ENCODE results near the gene ELMOD1. TPM values are rescaled to one million over a fixed set of nuclear protein-coding genes. Genes with fewer than 3 reads are reported as not detected.
"Not testable (repeated sequence)": the region's sequence is repeated elsewhere in the genome, so short reads cannot be mapped to it uniquely, and the experiment has no call there.

The ELMOD1 gene
- total RNA-seq, 1 experiment from 2014 or later, result 0.03 TPM

GRCh38 chr11:107567739-107568335 is 23.1 kb upstream of the ELMOD1 start:
- H3K36me3 ChIP-seq, result no peaks in the 10 kb centered on the region
- no peak overlapping the region for H3K27ac ChIP-seq
- no peaks in the 10 kb centered on the region for H3K27me3 ChIP-seq (replicated peaks)
- peaks cover 17% of the 10 kb centered on the region for H3K4me1 ChIP-seq (replicated peaks)
- no peaks in the 10 kb centered on the region for H3K9me3 ChIP-seq (replicated peaks)
- H3K4me3 ChIP-seq, result no peak overlapping the region
- no peak for DNase-seq (ENCODE audit: low read depth in 1 of 2, low spot score in 2 of 2)

- Histone ChIP-seq H3K27ac (no peak overlapping the region), H3K9me3 (replicated peaks) (no peaks in the 10 kb centered on the region), H3K36me3 (no peaks in the 10 kb centered on the region), H3K4me3 (no peak overlapping the region), H3K27me3 (replicated peaks) (no peaks in the 10 kb centered on the region), H3K4me1 (replicated peaks) (peaks cover 5% of the 10 kb centered on the region; the same call in 1 of the 2 replicates)
- no peak for DNase-seq (ENCODE audit: low read depth in 1 of 2, low spot score in 2 of 2)
Observed at GRCh38 chr11:107570015-107570414, 20.9 kb upstream of the ELMOD1 start.

- no peak for DNase-seq (ENCODE audit: low read depth in 1 of 2, low spot score in 2 of 2)
- no peaks in the 10 kb centered on the region for H3K4me1 ChIP-seq (replicated peaks)
- no peaks in the 10 kb centered on the region for H3K36me3 ChIP-seq
- H3K27me3 ChIP-seq (replicated peaks), result no peaks in the 10 kb centered on the region
- no peak overlapping the region for H3K27ac ChIP-seq
- H3K9me3 ChIP-seq (replicated peaks), result no peaks in the 10 kb centered on the region
- no peak overlapping the region for H3K4me3 ChIP-seq
Observed at GRCh38 chr11:107573438-107573837, 17.5 kb upstream of the ELMOD1 start.

- DNase-seq (ENCODE audit: low read depth in 1 of 2, low spot score in 2 of 2), result peak in 1 of 2 experiments; percentile 39
- H3K36me3 ChIP-seq; H3K27me3 ChIP-seq (replicated peaks); H3K27ac ChIP-seq; H3K4me3 ChIP-seq; H3K4me1 ChIP-seq (replicated peaks); H3K9me3 ChIP-seq (replicated peaks): not testable (repeated sequence)
Observed at GRCh38 chr11:107576497-107577345, 14.2 kb upstream of the ELMOD1 start.

- no peak for DNase-seq (ENCODE audit: low read depth in 1 of 2, low spot score in 2 of 2)
- H3K27me3 ChIP-seq (replicated peaks), result no peaks in the 10 kb centered on the region
- H3K4me1 ChIP-seq (replicated peaks), result no peaks in the 10 kb centered on the region
- no peaks in the 10 kb centered on the region for H3K36me3 ChIP-seq
- no peak overlapping the region for H3K4me3 ChIP-seq
- H3K9me3 ChIP-seq (replicated peaks), result no peaks in the 10 kb centered on the region
- H3K27ac ChIP-seq, result no peak overlapping the region
Observed at GRCh38 chr11:107577346-107577711, 13.6 kb upstream of the ELMOD1 start.

GRCh38 chr11:107579169-107579568 is 11.8 kb upstream of the ELMOD1 start:
- not testable (repeated sequence) for H3K27me3 ChIP-seq (replicated peaks); H3K27ac ChIP-seq; H3K4me1 ChIP-seq (replicated peaks); H3K4me3 ChIP-seq; H3K36me3 ChIP-seq; H3K9me3 ChIP-seq (replicated peaks); DNase-seq (ENCODE audit: low read depth in 1 of 2, low spot score in 2 of 2)

- Histone ChIP-seq H3K4me3 (no peak overlapping the region), H3K36me3 (no peaks in the 10 kb centered on the region), H3K27ac (no peak overlapping the region), H3K27me3 (replicated peaks) (no peaks in the 10 kb centered on the region), H3K4me1 (replicated peaks) (no peaks in the 10 kb centered on the region), H3K9me3 (replicated peaks) (no peaks in the 10 kb centered on the region)
- no peak for DNase-seq (ENCODE audit: low read depth in 1 of 2, low spot score in 2 of 2)
Observed at GRCh38 chr11:107581147-107581546, 9.8 kb upstream of the ELMOD1 start.

- no peaks in the 10 kb centered on the region for H3K36me3 ChIP-seq
- H3K4me3 ChIP-seq, result no peak overlapping the region
- no peaks in the 10 kb centered on the region for H3K27me3 ChIP-seq (replicated peaks)
- H3K27ac ChIP-seq, result no peak overlapping the region
- no peaks in the 10 kb centered on the region for H3K9me3 ChIP-seq (replicated peaks)
- DNase-seq (ENCODE audit: low read depth in 1 of 2, low spot score in 2 of 2), result no peak
- H3K4me1 ChIP-seq (replicated peaks), result peaks cover 7% of the 10 kb centered on the region
Observed at GRCh38 chr11:107583629-107584195, 7.2 kb upstream of the ELMOD1 start.

GRCh38 chr11:107587306-107587979 is 3.5 kb upstream of the ELMOD1 start:
- no peaks in the 10 kb centered on the region for H3K36me3 ChIP-seq
- no peak for DNase-seq (ENCODE audit: low read depth in 1 of 2, low spot score in 2 of 2)
- H3K4me3 ChIP-seq, result no peak overlapping the region
- no peaks in the 10 kb centered on the region for H3K9me3 ChIP-seq (replicated peaks)
- no peak overlapping the region for H3K27ac ChIP-seq
- H3K4me1 ChIP-seq (replicated peaks), result peaks cover 7% of the 10 kb centered on the region
- peaks cover 4% of the 10 kb centered on the region; the same call in 1 of the 2 replicates for H3K27me3 ChIP-seq (replicated peaks)

- H3K27me3 ChIP-seq (replicated peaks), result peaks cover 4% of the 10 kb centered on the region; the same call in 1 of the 2 replicates
- peaks cover 7% of the 10 kb centered on the region for H3K4me1 ChIP-seq (replicated peaks)
- H3K27ac ChIP-seq, result no peak overlapping the region
- H3K4me3 ChIP-seq, result peak overlapping the region; percentile 42
- peak in 1 of 2 experiments; percentile 4 for DNase-seq (ENCODE audit: low read depth in 1 of 2, low spot score in 2 of 2)
- H3K36me3 ChIP-seq, result no peaks in the 10 kb centered on the region
- H3K9me3 ChIP-seq (replicated peaks), result no peaks in the 10 kb centered on the region
Observed at GRCh38 chr11:107591378-107592230, 657 bp downstream of the ELMOD1 start.

- Histone ChIP-seq H3K27ac (no peak overlapping the region), H3K9me3 (replicated peaks) (no peaks in the 10 kb centered on the region), H3K36me3 (no peaks in the 10 kb centered on the region), H3K4me1 (replicated peaks) (peaks cover 6% of the 10 kb centered on the region), H3K27me3 (replicated peaks) (peaks cover 4% of the 10 kb centered on the region; the same call in 1 of the 2 replicates), H3K4me3 (no peak overlapping the region)
- DNase-seq (ENCODE audit: low read depth in 1 of 2, low spot score in 2 of 2), result no peak
Observed at GRCh38 chr11:107592231-107592590, 1.3 kb downstream of the ELMOD1 start.

GRCh38 chr11:107592813-107593212 is 1.9 kb downstream of the ELMOD1 start:
- no peak overlapping the region for H3K4me3 ChIP-seq
- H3K27me3 ChIP-seq (replicated peaks), result peaks cover 4% of the 10 kb centered on the region; the same call in 1 of the 2 replicates
- H3K9me3 ChIP-seq (replicated peaks), result no peaks in the 10 kb centered on the region
- H3K27ac ChIP-seq, result no peak overlapping the region
- H3K36me3 ChIP-seq, result no peaks in the 10 kb centered on the region
- peaks cover under 1% of the 10 kb centered on the region for H3K4me1 ChIP-seq (replicated peaks)
- no peak for DNase-seq (ENCODE audit: low read depth in 1 of 2, low spot score in 2 of 2)

- Histone ChIP-seq H3K27me3 (replicated peaks) (peaks cover 4% of the 10 kb centered on the region; the same call in 1 of the 2 replicates), H3K4me1 (replicated peaks) (no peaks in the 10 kb centered on the region; the same call in 1 of the 2 replicates), H3K36me3 (no peaks in the 10 kb centered on the region), H3K9me3 (replicated peaks) (no peaks in the 10 kb centered on the region), H3K27ac (no peak overlapping the region), H3K4me3 (no peak overlapping the region)
- DNase-seq (ENCODE audit: low read depth in 1 of 2, low spot score in 2 of 2), result no peak
Observed at GRCh38 chr11:107593951-107594350, 3.0 kb downstream of the ELMOD1 start.

All from SJSA1 (cell line).